Stimulated activated CD8-positive, alpha-beta memory T cell treated with anti-CD3 and anti-CD28 coated beads, Interleukin-4, amount 100 ng/mL, for 4 hours (primary cell): ENCODE measurements around the gene IFT52.

ENCODE experiments used
- DNase-seq, 2 donors: peaks; one replicate each; pipeline ENCODE4 v3.0.0-alpha.2; 2020; ENCODE audit warnings: low read depth in 2 of 2, low spot score in 1 of 2

The IFT52 gene, protein sequence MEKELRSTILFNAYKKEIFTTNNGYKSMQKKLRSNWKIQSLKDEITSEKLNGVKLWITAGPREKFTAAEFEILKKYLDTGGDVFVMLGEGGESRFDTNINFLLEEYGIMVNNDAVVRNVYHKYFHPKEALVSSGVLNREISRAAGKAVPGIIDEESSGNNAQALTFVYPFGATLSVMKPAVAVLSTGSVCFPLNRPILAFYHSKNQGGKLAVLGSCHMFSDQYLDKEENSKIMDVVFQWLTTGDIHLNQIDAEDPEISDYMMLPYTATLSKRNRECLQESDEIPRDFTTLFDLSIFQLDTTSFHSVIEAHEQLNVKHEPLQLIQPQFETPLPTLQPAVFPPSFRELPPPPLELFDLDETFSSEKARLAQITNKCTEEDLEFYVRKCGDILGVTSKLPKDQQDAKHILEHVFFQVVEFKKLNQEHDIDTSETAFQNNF

DNA sequence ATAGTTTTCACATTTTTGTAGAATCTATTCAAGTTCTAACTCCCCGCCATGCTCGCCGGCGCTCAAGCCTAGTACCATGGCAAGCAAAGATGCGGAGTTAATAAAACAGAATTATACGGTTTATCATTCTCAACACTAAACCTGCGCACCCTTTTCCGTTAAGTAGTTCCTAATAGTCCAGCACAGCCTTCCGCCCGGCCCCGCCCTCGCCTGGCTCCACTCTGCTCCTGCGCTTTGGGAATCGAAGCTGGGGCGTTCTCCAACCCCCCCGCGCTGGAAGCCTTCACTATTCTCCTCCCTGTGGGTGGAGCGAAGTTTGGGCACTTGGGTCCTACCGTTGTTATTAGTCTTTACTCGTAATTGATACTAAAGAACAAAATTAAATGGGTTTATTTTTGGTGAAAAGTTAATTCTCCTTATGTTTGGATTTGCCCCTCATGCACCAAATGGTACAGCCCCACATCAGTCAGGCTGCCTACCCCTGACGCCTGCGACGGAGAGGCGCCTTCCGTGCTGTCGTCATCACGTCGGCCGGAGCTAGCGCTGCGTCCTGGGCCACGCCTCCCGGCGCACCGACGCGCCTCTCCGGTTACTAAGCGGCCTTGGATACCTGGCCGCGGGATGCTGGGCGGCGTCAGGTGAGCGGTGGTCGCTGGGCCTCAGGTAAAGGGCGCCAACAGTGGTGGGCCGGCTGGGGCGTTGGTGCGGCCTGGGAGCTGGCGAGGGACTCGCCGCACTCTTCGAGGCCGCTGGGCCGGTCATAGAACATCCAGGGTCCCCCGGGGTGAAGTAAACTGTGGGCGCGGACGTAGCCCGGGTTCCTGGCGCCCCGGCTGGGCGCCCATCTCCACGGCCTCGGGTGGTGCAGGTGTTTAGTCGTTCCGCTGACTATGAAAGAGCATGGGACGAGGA is at the start of gene IFT52:
TSS of gene IFT52 (plus strand) at position 546 of the 912 bp plus-strand sequence. CDS start 3,762 bp downstream, outside the sequence.
- DNase-seq: peak; percentile 72 to 79

DNA sequence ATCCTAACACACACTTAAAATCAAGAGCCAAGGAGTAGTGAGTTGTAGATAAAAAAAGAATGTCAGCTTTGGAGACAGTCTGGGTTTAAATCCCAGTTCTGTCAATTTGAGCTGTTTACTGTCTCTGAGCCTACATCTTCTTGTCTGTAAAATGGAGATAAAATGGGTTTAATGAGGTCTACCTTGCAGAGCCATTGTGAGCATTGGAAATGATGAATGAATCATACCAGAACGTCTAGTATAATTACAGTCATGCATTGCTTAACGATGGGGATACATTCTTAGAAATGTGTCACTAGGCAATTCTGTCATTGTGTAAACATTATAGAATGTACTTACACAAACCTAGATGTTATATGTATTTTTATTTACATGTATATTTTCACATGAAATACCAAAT is 49.5 kb upstream of the IFT52 start:
- DNase-seq: no peak

DNA sequence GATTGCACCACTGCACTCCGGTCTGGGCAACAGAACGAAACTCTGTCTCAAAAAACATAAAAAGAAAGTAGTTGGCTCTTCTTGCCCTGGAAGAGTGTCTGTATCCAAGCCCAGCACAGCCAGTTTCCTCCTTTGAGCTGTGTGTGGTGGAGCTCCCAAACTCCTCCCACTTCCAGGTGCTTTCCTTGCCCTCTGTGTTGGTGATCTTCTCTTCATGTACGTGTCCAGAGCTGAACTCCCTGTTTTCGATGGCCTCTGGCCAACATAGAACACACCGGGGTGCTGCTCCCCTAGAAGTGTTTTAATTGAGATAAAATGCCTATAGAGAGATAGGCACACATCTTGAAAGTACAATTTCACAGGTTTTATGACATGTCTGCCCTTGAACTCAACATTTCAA is 48.6 kb upstream of the IFT52 start:
- DNase-seq: no peak

DNA sequence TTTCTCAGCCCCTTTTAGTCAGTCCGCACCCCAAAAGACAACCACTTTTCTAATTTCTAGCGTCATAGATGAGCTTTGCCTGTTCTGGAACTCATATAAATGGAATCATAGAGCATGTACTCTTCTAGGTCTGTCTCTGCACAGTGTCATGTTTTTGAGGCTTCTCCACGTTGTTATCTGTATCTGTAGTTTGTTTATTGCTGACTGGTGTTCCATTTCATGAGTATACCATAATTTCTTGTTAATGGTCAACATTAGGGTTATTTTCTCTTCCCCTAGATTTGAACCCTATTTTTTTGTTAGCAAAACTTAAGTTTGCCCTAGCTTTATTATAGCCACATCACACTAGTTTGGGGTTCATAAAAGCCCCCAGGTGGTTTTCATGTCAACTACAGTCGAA is 48.1 kb upstream of the IFT52 start:
- DNase-seq: no peak

DNA sequence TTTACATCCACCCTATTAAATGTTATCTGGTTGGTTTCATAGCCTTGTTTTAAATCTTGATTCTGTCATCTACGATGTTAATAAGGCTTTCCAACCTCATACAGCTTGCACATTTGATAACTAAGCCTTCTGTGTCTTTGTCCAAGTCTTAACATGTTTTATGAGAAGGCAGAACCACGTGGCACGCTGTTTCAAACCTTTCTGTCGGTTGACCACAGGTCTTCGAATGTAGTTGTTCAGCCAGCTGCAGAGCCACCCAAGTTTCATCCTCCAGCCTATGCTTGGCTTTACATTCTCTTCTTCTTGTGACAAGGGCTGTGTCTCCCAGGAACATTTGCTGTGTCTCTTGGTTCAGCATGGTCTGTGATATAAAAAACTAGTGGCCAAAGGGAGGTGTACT is 47.6 kb upstream of the IFT52 start:
- no peak for DNase-seq

DNA sequence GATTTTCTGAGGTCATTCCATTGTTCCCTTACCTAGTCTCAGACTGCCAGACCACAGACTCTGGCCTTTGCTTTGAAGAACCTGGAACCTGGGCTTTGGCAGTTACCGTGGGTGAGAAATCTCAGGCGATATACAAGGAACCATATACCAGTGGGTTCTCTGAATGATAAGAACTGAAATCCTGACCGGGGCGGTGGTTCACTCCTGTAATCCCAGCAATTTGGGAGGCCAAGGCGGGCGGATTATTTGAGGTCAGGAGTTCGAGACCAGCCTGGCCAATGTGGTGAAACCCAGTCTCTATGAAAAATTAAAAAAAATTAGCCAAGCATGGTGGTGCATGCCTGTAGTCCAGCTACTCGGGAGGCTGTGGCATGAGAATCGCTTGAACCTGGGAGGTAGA is 46.2 kb upstream of the IFT52 start:
- DNase-seq: no peak

DNA sequence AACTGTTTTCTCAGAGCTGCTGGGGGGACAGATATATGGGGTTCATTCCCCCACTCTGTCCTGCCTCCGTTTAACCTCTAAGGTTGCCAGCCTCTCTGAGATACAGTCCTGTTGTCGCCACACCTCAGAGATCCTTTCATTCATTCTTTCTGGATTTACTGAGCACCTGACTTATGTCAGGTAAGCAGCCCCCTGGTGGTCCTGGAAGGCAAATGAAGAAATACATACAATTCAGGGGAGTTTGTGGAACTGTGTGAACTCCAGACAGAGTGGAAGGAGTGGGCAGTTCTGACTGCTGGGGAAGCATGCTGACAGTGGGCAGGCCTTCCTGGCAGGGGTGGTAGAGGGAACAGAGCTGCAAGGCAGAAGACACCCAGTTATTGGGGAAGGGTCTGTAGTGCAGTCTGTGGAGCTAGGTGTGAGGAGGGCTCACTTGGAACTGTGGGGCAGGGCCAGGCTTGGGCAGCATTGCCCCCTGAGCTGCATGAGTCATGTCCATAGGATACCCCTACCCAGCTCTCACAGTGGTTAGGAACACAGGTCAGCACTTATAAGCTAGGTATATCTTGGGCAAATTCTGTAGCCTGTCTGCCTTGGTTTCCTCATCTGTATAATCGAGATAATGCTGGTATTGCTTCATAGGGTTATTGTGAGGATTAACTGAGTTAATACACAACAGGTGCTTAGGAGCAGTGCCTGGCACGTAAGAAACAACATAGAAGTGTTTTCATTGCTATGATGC is 44.7 kb upstream of the IFT52 start:
- DNase-seq: no peak

DNA sequence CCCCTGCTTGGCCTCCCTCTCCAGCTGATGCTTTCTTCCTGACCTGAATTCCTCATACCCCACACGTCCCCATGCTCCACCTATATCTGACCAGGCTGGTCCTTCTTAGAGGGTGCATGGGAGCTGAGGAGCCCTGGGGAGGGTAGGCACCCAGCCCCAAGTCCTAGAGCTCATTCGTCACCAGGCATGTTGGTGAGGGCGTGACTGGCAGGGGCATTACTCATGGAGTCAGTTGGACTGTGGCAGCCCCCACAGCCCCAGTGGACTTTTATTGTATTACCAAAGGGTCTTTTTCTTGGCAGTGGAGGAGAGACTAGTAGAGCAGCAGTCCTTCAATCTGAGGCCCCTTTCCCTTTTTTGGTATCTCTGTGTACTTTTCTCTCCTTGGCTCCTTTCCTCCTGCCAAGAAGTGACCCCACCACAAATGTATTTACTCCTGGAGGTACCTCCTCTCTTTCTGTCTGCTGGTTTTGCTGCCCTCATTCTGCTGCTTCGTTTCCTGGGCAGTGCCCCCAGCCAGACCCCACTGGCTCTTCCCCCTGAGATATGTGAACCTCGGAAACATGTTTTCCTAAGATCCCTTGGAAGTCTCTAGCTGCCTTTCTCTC is 42.4 kb upstream of the IFT52 start:
- DNase-seq: no peak

DNA sequence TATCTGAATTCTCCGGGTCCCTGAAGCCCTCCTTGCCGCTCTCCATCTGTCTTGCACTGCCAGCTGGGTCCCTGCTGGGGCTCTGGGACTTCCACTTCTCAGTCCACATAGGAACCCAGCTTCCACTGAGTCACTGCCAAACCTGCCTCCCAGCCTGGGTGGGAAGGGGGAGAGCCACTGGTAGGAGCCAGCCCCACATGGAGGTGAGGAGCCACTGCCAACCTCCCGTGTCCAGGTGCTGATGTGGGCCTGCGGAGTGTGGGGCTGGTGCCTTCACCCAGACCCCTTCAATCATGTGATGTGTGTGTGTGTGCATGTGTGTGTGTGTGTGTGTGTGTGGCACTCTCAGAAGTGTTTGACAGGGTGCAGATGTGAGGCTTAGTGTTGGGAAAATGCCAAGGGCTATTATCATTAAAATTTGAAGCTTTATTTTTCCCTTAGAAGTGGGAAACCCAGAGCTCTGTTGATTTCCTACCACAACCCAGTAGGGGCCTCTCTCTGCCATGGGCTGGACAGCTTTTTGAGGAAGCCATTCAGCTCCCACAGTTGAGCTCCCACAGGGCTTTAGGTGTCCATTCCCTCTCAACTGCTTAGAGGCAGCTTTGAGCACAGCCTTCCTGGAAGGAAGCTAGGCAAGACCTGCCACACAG is 41.2 kb upstream of the IFT52 start:
- no peak for DNase-seq

DNA sequence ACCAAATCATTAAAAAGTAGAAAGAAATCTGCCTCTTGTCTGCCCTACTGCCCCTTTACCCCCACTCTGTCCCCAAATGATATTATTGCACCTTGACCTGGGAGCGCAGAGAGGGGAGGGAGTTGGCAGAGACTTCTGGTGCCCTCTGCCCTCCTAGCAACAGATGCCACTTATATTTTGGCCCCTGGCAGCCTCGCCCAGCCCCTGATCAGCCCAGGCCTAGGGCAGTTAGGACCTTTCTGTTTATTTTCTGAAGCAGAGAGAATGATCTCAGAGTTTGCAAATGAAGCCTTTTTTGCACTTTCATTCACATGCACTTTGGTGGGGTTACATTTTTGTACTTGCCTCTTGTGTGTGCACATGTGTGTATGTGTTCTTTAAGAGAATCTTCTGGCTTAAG is 40.3 kb upstream of the IFT52 start:
- no peak for DNase-seq

DNA sequence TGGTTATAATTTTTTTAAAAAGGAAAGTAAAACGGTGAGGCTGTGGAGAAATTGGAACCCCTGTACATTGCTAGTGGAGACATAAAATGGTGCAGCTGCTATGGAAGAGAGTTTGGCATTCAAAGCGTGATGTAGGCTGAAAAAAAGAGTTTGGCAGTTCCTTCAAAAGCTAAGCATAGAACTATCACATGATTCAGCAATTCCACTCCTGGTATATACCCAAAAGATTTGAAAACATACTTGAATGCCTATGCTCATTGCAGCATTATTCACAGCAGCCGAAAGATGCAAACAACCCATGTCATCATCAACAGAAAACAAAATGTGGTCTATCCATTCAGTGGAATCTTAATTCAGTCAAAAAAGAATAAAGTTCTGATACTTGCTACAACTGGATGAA is 36.4 kb upstream of the IFT52 start:
- DNase-seq: no peak

DNA sequence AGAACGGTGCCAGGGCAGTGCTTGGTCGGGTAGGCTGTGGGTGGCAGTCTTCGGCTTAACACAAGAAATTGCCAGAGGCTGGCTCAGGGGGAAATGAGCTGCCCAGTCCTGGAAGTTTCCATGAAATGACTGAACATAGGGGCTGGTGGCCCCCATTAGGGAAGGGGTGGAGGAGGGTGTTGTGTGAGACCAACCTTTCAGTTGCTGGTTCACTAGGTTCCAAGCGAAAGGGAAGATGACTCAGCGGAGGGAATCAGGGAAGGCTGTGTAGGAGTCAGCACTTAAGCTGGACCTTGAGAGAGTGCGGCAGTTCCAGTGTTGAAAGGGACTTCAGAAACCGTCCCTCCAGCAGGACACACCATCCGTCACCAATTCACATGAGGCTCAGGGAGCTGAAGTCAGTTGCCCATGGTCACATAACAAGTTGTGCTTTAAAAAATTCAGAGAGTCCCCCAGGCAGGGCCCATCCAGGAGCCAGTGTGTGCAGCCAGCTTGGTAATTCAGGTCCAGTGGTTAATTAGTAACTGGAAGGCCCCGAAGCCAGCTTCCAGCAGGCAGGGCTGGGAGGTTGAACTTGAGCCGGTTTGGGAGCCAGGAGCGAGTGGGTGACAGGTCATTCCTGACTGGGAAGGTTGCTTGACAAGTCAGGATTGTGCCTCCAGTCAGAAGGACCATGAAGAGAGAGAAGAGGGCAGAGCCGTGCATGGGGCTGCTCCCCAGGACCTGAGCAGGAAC is 32.2 kb upstream of the IFT52 start, which contains the start of gene SGK2:
TSS of gene SGK2 (plus strand) at position 616 of the 735 bp plus-strand sequence. CDS start 7,469 bp downstream, outside the sequence.
- DNase-seq: no peak

DNA sequence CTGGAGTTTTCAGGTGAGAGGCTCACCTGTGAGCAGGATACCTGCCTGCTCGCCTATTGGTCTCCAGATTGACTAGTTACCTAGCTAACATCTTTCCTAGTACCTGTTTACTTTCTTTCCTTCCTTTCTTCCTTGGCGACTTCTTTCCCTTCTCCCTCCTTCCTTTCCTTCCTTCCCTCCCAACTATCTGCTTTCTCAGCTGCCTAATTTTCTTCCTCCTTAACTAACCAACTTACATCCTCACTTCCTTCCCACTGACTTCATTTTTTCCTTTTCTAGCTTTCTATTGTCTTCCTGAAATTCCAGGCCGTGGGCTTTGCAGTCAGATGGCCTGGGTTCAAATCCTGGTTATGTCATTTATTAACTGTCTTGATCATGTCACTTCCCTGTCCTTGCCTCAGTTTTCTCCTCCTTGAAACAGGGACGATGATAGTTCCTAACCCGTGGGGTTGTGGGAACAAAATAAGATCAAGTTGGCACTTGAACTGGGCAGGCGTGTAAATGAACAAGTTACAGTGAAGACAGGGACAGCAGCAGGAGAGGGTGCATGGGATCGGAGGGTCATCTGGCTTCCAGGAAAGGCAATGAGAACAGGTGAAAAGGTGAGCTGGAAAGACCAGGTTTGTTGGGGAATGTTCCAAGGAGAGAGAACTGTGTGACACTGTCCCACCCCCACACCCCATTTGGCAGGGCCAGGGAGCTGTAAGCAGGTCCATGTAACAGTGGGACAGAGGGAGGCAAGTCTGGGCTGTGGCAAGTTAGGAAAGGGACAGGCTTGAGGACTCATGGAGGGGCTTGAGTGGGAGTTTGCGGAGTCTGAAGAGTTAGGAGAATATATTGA is 31.4 kb upstream of the IFT52 start:
- no peak for DNase-seq

DNA sequence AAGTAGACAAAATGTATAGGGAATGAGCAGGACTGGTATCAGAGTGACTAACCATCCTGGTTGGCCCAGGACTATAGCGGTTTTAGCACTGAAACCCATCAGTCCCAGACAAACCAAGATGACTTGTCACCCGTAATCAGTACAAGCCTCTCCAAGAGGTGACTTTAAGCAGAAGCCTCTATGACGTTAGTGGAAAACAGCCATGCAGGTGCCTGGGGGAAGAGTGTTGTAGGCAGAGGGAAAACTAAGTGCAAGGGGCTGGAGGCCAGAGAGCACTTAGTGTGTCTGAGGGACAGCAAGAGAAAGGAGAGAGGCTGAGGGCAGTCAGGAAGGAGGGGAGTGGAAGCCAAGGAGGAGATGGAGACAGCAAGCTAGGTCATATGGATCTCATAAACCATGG is 29.8 kb upstream of the IFT52 start:
- no peak for DNase-seq

DNA sequence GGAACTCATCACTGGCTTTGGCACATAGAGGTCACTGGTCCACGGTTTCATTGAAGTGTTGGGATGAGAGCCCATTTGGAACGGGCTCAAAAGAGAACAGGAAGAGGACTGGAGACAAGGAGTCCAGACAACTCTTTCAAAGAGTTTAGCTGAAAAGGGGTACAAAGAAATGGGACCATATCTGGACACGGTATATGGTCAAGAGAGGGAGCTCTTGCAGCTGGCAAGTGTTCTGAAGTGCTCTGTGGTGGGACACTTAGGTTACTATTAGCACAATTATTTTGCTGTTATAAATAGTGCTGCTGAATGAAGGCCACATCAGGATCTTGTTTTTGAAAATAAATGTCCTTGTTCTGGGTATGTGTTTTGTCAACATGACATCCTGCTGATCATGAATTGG is 27.3 kb upstream of the IFT52 start:
- DNase-seq: no peak

DNA sequence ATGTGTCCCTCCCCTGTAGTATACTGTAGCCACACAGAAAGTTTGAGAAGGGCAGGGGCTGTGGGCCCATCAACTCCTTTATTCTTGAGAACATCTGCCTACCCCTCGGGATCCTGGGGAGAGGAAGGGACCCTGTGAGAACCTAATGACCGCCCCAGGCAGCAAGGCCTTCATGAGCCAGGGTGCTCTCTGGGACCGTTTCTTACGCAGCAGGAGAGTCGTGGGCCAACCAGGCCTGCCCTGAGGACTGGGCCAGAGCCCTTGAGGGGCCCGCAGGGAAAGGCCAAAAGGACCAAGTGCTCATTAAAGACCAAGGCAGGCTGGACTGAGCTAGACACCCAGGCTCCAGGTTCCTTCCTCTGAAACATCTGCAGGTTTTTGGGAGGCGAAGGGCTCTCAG is 26.7 kb upstream of the IFT52 start:
- DNase-seq: no peak

DNA sequence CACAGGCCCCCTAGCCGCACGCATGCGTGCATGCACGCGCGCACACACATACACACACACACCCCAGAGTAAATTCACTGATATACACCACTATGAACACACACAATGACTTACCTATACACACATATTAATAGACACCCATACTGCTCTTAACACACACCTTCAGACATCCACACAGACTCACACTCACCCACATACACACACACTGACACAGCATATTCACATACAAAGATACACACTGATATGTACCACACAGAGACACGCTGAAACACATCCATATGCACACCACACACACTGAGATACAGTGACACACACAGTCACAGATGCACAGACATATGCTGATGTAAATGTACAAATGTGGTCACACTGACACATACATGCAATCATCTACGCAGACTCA is 26.3 kb upstream of the IFT52 start:
- no peak for DNase-seq

DNA sequence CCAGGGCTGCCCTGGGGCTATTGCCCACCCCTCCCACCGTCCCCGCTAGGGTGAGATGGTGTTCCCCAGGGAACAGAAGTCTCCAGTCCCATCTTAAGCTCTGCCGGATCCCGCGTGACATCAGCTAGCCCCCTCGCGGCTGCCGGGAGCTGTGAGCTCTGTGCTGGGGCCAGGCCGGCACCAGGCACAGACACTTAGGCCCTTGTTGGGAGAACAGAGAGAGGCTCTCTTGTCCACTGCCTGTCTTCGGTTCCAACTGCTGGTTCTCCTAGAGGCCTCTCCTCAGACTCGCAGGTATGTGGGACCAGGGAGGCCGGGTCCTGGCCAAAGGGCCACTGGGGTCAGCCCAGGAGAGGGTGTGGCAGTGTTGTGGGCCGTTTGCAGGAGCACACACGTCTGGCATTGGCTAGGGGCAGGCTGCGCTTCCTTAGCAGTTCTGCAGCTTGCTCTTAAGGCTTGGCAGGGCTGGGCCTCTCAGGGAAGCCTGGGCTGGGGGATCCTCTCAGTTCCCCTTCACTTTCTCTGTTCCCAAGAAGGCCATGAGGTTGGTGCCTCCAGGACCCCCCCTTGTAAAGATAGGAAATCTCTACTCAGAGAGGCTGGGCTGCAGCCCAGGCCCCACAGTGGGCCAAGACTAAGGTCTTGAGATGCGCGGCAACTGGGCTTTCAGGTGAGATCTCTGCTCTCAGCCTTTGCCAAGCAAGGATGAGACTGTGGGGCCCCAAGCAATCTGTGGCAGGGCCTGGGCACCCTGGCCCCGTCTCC is 25.6 kb upstream of the IFT52 start:
- DNase-seq: no peak
